ENCODE results near the gene KDM6B. TPM values are rescaled to one million over a fixed set of nuclear protein-coding genes. Genes with fewer than 3 reads are reported as not detected.

The KDM6B gene
- total RNA-seq, 1 donor from 2014 or later: 52.5 TPM

GRCh38 chr17:7823581-7824001, 10.4 kb upstream of the KDM6B start:
- no peak for DNase-seq (ENCODE audit: low spot score)

GRCh38 chr17:7824021-7824924, 9.7 kb upstream of the KDM6B start:
- DNase-seq (ENCODE audit: low spot score): no peak

GRCh38 chr17:7825206-7825990, 8.6 kb upstream of the KDM6B start:
- no peak for DNase-seq (ENCODE audit: low spot score)

GRCh38 chr17:7830616-7831015, 3.4 kb upstream of the KDM6B start:
- no peak for DNase-seq (ENCODE audit: low spot score)

- no peak for DNase-seq (ENCODE audit: low spot score)
Observed at GRCh38 chr17:7831233-7831632, 2.8 kb upstream of the KDM6B start.

GRCh38 chr17:7832431-7832830, 1.6 kb upstream of the KDM6B start:
- no peak for DNase-seq (ENCODE audit: low spot score)

GRCh38 chr17:7833011-7833794, 814 bp upstream of the KDM6B start:
- no peak for DNase-seq (ENCODE audit: low spot score)

GRCh38 chr17:7834542-7834956, 532 bp downstream of the KDM6B start:
- peak; percentile 52 for DNase-seq (ENCODE audit: low spot score)

GRCh38 chr17:7834957-7835813, 1.2 kb downstream of the KDM6B start:
- peak; percentile 95 for DNase-seq (ENCODE audit: low spot score)

GRCh38 chr17:7835814-7836595, 2.0 kb downstream of the KDM6B start:
- DNase-seq (ENCODE audit: low spot score): peak; percentile 72

GRCh38 chr17:7836596-7837407, 2.8 kb downstream of the KDM6B start:
- peak; percentile 93 for DNase-seq (ENCODE audit: low spot score)

DNA sequence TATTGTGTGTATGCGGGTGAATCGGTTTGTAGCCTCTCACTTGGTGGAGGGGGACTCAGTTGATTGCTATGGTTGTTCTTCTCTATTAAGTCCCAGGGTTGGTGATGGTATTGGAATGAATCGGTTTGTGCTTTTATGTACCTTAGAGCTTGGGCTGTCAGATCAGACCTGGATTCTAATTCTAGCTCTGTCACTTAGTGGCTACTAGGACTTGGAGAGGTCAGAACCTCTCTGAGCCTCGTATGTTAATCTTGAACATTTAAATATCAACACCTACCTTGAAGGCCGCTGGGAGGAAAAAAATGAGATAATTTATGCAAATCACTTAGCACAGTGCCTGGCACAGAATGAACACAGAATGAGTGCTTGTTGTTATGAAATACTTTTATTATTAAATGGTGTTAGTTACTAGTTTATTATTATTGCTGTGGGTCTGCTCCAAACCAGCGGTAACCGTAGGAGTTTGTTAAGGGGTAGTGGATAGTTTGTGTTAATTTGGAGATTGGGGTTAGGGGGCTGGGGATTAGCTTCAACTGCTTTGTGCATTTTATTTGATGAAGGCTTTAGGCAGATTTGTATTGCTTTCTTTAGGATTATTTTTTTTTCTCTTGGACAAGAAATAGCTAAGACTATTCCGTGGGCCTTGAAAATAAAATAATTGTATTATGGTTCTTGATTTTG, 3.5 kb downstream of the KDM6B start:
- no peak for DNase-seq (ENCODE audit: low spot score)

DNA sequence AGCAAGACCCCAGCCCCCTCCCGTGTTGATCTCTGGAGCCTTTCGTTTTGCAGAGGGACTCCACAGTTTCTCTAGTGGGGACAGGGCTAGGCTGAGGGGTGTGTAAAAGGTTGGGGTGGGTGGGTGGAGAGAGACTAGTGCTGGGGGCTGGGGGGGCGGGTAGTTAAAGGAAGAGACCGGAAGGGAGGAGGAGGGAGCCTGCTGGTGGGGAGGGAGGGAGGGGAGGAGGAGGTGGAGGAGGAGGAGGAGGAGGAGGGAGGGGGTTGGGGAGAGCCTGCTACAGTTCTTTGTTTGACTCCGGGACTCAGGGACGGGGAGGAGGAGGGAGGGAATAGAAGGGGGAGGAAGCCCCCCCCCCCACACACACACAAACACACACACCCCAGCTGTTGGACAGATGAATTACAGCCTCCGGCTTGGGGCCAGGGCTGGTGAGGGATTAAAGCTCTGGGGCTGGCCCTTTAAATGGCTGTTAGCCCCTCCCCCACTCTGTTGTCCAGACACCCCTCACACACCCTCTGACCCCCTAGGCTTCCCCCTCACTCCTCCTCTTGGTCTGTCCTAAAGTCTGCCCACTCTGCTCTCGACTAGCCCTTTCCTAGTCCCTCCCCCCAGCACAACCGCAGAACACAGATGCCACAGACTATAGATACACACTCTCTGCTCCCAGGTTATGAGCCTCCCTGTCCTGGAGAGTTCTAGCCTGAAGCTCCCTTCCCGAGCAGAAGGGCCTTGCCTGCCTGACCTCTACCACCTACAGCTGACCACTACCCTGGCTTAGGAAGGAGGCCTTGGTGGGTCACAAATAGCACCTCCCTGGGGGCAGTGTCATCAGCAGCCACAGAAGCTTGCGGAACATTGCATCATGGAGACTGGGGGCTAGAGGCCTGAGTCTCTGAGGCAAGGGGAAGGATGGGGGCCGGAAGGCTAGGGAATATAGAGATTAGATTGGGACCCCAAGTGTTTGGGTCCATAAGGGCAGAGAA, 4.4 kb downstream of the KDM6B start:
- DNase-seq (ENCODE audit: low spot score): no peak

GRCh38 chr17:7839190-7839875, 5.3 kb downstream of the KDM6B start:
- DNase-seq (ENCODE audit: low spot score): peak; percentile 54

DNA sequence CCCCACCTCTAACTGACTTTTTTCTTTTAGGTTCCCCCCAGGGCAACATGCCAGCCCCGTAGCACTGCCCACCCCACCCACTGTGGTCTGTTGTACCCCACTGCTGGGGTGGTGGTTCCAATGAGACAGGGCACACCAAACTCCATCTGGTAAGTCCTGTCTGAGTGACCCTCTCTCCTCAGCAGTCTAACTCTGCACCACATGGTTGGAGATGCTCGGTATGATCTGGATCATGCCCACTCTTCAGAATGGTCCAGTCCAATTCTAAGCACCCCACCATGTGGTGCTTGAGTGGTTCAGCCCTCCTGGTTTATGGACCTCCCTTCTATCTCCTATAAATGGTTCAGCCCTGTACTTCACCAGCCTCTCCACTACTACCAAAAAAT, 5.9 kb downstream of the KDM6B start:
- no peak for DNase-seq (ENCODE audit: low spot score)

GRCh38 chr17:7840441-7840840, 6.4 kb downstream of the KDM6B start:
- no peak for DNase-seq (ENCODE audit: low spot score)

DNA sequence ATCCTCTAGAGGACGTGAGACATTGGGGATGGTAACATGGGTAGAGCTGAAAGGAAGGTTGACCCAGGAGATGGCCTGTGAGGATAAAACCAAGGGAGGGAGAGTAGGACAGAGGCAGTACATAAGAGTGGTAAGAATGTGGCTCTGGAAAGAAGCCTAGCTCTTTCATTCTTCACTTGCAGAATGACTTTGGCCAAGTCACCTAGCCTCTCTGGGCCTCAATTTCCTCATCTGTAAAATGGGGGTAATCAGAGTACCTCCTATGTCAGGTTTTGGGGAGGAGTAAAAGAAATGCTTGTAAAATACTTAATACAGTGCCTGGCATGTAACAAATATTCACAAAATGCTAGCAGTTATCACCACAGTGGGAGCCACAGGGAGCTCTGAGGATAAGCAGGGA, 6.9 kb downstream of the KDM6B start:
- no peak for DNase-seq (ENCODE audit: low spot score)
